Measurements from ENCODE around the gene PAX2. TPM values are rescaled to one million over a fixed set of nuclear protein-coding genes. Genes with fewer than 3 reads are reported as not detected.

Gene PAX2
- total RNA-seq, 1 experiment from 2014 or later: not detected

DNA sequence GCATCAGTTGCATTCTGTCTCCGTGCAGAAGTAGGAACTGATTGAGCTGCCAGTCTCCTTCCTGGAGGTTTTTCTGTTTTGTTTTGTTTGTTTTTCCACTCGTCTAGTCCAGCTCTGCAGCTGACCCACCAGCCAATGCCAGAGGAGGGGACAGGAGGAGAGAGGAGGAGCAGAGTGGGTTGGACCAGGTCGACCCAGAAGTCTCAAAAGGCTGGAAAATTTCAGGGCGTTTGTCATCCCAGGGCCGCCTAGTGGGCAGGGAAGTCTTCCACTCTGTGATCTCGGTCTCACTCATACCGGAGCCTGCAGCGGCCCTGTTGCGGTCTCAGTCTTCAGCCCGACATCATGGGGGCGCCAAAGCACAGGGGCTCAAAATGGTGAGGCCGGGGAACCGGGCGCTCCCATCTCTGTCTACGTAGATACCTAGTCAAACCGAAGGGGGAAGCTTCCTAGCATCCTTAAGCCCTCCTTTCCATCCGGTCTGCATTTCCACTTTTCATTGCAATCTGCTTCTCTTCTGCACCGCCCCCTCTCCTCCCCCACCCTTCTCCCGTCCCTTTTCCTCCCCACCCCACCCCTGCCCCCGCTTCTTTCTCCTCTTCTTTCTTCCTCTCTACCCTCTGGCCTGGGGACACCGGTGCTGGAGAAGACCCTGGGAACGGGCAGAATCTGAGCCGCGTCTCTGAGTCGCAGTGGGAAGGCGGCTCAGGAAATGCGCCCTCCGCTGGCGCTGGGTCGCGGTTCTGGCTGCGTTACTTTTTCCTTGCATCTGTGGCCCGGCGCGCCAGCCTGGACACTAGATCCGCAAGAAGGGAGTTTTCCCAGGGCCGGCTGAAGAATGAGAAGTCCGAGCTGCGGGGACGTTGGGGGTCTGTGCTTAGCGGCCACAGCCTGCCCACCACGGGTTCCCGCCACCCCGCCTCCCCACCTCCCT lies 16.2 kb upstream of the PAX2 start:
- no peak overlapping the region for H3K4me2 ChIP-seq
- ChIA-PET POLR2A (ENCODE audit: unreplicated experiment) (no interaction called here), CTCF (no interaction called here)
- no peaks in the 10 kb centered on the region for H3K36me3 ChIP-seq (ENCODE audit: low read depth)
- no peaks in the 10 kb centered on the region for H3F3A ChIP-seq (ENCODE audit: insufficient read depth, low read depth)
- DNase-seq: no peak
- H3K9me3 ChIP-seq (ENCODE audit: insufficient read depth, low read depth): no peaks in the 10 kb centered on the region
- H3K4me1 ChIP-seq (replicated peaks; ENCODE audit: insufficient read depth): no peaks in the 10 kb centered on the region
- no peak overlapping the region for H3K27ac ChIP-seq
- H3K79me2 ChIP-seq (ENCODE audit: low read depth): no peaks in the 10 kb centered on the region
- H3K27me3 ChIP-seq (ENCODE audit: insufficient read depth, low read depth): peaks cover 38% of the 10 kb centered on the region
- H4K20me1 ChIP-seq (ENCODE audit: insufficient read depth): no peaks in the 10 kb centered on the region
- intact Hi-C loops (cut with micrococcal nuclease; ENCODE audit: unreplicated experiment): no loop called here
- no TSS peak for BruUV-seq (replicated peaks)
- no peak overlapping the region for H2AFZ ChIP-seq
- no peaks in the 10 kb centered on the region for H3K9me2 ChIP-seq (ENCODE audit: insufficient read depth)
- TF ChIP-seq, protein P1, sequence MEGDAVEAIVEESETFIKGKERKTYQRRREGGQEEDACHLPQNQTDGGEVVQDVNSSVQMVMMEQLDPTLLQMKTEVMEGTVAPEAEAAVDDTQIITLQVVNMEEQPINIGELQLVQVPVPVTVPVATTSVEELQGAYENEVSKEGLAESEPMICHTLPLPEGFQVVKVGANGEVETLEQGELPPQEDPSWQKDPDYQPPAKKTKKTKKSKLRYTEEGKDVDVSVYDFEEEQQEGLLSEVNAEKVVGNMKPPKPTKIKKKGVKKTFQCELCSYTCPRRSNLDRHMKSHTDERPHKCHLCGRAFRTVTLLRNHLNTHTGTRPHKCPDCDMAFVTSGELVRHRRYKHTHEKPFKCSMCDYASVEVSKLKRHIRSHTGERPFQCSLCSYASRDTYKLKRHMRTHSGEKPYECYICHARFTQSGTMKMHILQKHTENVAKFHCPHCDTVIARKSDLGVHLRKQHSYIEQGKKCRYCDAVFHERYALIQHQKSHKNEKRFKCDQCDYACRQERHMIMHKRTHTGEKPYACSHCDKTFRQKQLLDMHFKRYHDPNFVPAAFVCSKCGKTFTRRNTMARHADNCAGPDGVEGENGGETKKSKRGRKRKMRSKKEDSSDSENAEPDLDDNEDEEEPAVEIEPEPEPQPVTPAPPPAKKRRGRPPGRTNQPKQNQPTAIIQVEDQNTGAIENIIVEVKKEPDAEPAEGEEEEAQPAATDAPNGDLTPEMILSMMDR (conservative IDR thresholded peaks at IDR 0.05): no peak
- TF ChIP-seq EZH2 (IDR thresholded peaks at IDR 0.05; ENCODE audit: low read depth): no peak
- H3K4me3 ChIP-seq: no peak overlapping the region

DNA sequence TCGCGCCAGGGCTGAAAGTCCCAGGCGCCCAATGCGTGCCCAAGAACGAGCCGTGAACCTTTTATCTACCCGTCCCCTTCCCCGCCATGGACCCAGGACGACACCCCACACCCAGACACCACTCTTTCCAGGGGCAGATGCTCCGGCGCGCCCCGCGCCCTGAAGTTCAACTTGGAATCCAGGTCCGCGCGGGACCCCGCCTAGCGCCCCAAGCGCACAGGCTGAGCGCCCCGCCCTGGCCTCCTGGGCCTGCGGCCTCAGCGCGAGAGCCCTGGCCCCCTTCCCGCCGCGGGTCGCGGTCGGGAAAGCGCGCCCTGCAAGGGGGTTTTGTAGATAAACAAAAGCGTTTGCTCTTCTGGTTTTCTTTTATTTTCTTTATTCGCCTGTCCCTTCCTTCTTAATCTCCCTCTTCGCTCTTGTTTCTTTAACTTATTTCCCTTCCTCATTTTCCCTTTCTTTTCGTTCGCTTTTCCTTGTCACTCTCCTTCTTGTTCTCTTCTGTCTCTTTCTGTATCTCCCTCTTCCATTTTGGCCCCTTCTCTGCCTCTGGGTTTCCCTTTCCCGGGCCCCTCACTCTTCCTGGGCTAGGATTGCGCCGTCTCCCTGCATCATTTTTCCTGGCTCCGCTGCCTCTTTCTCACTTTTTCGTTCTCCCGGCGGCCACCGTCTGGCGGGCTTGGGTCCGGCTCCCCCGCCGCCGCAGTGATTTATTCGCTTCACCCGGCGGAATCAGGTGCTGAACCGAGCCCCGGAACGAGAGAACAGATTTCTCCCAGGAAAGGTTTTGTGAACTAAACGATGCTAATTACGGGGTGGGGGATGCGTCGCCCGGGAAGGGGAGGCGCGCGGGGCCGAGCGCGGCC lies 15.3 kb upstream of the PAX2 start:
- Histone ChIP-seq H3K4me1 (replicated peaks; ENCODE audit: insufficient read depth) (no peaks in the 10 kb centered on the region), H3K27ac (no peak overlapping the region), H3K9me3 (ENCODE audit: insufficient read depth, low read depth) (no peaks in the 10 kb centered on the region), H3K36me3 (ENCODE audit: low read depth) (no peaks in the 10 kb centered on the region), H3K4me2 (no peak overlapping the region), H3F3A (ENCODE audit: insufficient read depth, low read depth) (no peaks in the 10 kb centered on the region), H3K9me2 (ENCODE audit: insufficient read depth) (no peaks in the 10 kb centered on the region), H3K27me3 (ENCODE audit: insufficient read depth, low read depth) (peaks cover 37% of the 10 kb centered on the region), H3K4me3 (no peak overlapping the region), H2AFZ (no peak overlapping the region), H3K79me2 (ENCODE audit: low read depth) (no peaks in the 10 kb centered on the region), H4K20me1 (ENCODE audit: insufficient read depth) (no peaks in the 10 kb centered on the region)
- no peak for DNase-seq
- TF ChIP-seq, protein P1 (conservative IDR thresholded peaks at IDR 0.05): no peak
- no peak for TF ChIP-seq EZH2 (IDR thresholded peaks at IDR 0.05; ENCODE audit: low read depth)
- intact Hi-C loops (cut with micrococcal nuclease; ENCODE audit: unreplicated experiment): no loop called here
- ChIA-PET POLR2A (ENCODE audit: unreplicated experiment) (no interaction called here), CTCF (no interaction called here)
- BruUV-seq (replicated peaks): no TSS peak

DNA sequence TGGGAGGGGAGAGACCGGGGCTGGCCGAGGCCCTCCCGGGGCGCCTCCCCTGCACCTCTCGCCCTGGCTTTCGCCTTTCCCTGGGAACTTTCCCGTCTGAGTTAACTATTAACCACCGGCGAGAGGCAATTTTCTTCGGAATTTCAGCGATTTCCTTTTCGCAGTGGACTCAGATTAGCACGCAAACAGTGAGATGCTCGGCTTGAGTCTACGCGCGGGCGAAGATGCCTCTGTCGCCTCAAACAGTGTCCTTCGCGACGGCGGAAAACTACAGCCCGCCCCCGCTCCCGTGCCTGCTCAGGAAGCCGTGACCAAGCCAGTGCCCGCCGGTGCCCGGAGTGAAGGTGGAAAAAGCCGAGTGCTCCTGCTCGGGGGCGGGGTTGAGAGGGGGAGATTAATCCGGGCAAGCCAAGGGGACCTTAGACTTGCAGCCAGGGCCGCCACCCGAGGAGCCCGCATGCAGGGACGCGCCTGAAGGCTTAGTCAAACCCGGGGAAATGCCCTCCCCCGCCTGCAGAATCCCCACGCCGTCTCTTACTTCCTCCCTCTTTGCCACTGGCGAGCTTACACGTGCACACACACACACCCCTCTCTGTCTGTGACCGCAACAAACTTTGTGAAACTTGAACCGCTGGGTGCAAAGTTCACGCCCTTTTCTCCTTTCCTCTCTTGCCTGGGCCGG lies 14.5 kb upstream of the PAX2 start:
- TF ChIP-seq EZH2 (IDR thresholded peaks at IDR 0.05; ENCODE audit: low read depth): no peak
- TF ChIP-seq, protein P1 (conservative IDR thresholded peaks at IDR 0.05): no peak
- no peak overlapping the region for H3K4me3 ChIP-seq
- H3K27ac ChIP-seq: no peak overlapping the region
- H3K36me3 ChIP-seq (ENCODE audit: low read depth): no peaks in the 10 kb centered on the region
- ChIA-PET CTCF (no interaction called here), POLR2A (ENCODE audit: unreplicated experiment) (no interaction called here)
- no peaks in the 10 kb centered on the region for H3F3A ChIP-seq (ENCODE audit: insufficient read depth, low read depth)
- H4K20me1 ChIP-seq (ENCODE audit: insufficient read depth): no peaks in the 10 kb centered on the region
- no peaks in the 10 kb centered on the region for H3K9me3 ChIP-seq (ENCODE audit: insufficient read depth, low read depth)
- no peaks in the 10 kb centered on the region for H3K9me2 ChIP-seq (ENCODE audit: insufficient read depth)
- no peak for DNase-seq
- H3K27me3 ChIP-seq (ENCODE audit: insufficient read depth, low read depth): peaks cover 33% of the 10 kb centered on the region
- H3K4me2 ChIP-seq: no peak overlapping the region
- H2AFZ ChIP-seq: no peak overlapping the region
- no peaks in the 10 kb centered on the region for H3K4me1 ChIP-seq (replicated peaks; ENCODE audit: insufficient read depth)
- no TSS peak for BruUV-seq (replicated peaks)
- intact Hi-C loops (cut with micrococcal nuclease; ENCODE audit: unreplicated experiment): no loop called here
- H3K79me2 ChIP-seq (ENCODE audit: low read depth): no peaks in the 10 kb centered on the region

Measured in PC-9 (cell line).